Measurements from ENCODE around the gene TIAM2.

- TF ChIP-seq, protein P1, sequence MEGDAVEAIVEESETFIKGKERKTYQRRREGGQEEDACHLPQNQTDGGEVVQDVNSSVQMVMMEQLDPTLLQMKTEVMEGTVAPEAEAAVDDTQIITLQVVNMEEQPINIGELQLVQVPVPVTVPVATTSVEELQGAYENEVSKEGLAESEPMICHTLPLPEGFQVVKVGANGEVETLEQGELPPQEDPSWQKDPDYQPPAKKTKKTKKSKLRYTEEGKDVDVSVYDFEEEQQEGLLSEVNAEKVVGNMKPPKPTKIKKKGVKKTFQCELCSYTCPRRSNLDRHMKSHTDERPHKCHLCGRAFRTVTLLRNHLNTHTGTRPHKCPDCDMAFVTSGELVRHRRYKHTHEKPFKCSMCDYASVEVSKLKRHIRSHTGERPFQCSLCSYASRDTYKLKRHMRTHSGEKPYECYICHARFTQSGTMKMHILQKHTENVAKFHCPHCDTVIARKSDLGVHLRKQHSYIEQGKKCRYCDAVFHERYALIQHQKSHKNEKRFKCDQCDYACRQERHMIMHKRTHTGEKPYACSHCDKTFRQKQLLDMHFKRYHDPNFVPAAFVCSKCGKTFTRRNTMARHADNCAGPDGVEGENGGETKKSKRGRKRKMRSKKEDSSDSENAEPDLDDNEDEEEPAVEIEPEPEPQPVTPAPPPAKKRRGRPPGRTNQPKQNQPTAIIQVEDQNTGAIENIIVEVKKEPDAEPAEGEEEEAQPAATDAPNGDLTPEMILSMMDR (IDR thresholded peaks at IDR 0.05) = no peak
- TF ChIP-seq POLR2AphosphoS5 (IDR thresholded peaks at IDR 0.05) = no peak
Measured at GRCh38 chr6:155103816-155104366, 108.8 kb downstream of the TIAM2 start.

Measured in transverse colon (tissue), 4 donors.